ENCODE data around the gene TSPAN3.
A peak's percentile ranks its signal among the peaks of the same experiment; 100 is the strongest.

TSPAN3 gene

DNA sequence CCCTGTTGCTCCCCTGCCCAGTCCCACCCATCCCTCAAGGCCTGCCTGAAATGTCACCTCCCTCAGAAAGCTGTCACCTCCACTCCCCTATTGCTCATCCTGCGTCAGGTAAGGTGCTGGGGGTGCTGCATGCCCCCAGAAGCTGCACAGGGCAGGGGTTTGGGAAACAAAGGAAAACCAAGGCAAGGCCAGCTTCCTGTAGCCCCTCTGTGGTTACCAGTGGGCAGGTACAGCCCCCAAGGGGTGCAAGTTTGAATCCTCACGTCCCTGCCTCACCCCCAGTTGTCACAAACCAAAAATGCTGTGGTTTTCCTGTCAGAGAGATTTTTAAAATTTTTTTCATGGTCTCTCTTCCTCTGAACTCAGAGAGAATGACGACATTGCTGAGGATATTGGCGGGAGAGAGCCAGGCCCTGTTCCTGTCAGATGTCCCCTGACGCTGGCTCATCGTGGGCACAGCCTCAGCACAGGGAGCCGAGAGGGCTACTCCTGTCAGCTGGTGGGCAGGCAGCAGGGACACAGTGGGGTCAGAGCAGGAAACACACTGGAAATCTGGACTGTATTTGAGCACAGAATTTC, 49.0 kb downstream of the TSPAN3 start:
- no peak for DNase-seq

DNA sequence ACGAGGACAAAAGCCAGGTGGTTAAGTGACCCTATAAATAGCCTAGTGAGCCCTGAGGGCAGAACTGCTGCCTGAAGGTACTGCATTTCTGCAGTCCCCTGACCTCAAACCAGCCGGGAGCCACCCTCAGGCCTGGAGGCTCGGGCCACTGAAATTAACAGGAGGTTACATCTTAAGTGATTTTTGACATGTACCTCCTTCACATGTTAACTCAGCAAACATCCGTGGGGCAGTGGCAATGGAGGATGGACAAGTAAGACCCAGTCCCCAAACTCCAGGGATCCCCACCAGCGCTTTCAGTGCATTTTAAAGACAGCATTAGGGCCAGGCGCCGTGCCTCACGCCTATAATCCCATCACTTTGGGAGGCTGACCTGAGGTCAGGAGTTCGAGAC, 49.8 kb downstream of the TSPAN3 start:
- DNase-seq = peak; percentile 41

DNA sequence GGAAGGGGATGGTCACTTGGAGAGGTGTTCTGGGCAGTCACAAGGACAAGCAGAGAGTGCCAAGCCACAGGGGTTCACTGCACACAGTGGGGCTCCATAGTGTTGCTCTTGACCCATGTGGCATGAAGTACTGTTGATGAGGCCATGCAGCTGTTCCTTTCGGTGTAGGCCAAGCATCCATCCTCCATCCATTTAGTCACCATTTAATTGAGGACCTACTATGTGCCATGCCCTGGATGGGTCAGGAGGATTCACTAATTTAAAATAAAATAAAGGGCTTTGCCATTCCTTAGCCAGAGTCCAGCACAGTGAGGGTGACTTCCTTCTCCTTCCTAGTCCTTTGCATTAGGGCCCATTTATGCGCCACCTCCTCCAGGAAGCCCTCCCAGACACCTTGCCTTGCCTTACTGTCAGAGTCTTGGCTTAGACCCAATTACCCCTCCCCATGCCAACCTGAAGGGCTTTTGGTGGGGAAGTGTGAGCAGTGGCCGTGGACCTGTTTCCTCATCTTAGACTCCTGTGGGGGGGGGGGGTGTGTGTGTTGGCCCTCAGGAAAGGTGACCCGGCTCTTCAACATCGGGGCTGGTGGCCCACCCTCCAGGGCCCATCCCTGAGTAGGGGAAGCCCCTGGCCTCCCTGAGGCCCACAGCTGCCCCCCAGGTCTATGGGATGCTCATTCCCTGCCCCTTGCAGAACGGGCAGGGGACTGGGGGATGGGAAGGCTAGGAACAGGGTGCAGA, 50.4 kb downstream of the TSPAN3 start:
- no peak for DNase-seq

DNA sequence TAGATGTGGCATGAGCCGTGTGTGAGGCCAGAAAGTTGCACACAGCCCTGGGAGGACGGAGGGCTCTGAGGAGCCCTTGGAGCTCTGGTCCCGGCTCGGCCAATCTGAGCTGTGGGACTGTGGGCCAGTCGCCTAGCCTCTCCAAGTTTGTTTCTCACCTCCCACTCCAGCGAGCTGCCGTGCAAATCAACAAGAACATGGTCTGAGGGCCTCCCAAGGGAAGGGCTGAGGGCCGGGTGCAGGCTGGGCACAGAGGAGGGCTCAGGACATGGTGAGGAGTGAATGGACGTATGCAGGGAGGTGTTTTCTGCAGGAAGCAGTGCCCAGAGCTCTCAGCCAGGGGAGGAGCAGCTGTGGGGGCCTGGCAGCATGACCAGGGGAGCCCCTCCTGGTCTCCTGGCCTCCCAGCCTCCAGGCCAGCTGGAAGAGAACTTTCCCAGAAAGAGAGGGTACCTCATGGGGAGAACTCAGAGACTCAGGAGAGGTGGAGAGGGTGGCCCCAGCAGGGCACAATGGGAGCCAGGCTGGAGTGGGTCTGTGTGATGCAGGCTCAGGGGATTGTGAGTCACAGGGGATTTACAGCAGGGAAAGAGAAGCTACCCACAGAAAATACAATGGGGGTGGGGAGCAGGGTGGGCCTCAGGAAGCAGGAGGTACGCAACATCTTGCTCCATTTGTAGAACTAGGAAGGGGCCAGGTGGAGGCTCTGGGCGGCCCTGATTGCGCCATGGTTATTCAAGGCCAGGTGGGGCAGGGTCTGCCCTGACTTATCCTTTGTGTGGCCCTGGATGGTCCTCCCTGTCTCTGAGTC, 51.2 kb downstream of the TSPAN3 start:
- no peak for DNase-seq

DNA sequence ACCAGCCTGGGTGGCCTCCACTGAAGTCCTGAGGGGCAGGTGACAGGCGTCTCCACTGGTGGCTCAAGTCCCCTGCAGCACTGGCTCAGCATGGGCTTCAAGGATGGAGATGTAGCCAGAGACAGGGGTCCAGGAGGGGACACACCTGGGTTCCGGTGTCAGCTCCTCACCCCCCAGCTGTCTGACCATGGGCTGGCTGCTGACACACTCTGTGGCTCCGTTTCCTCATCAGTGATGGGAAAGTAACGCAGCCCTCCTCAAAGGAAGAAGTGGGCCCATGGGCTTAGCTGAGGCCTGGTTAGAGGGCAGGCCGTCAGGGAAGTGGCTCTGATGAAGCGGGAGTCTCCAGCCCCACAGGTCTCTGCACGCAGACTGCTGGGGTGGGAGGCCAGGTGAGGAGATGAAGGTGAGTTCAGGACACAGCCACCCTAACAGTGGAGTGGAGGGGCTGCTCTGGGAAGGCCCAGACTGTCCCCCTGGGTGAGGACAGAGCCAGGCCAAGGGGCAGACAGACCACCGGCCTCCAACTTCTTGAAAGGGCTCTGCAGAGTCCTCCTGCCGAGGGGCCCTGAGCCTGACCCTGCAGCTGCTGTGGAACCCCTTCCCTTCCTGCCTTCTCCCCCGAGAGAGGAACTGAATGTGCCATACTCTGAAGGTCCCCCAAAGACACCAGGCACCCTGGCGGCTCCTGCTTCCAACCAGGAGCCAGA, 52.0 kb downstream of the TSPAN3 start:
- DNase-seq = no peak

DNA sequence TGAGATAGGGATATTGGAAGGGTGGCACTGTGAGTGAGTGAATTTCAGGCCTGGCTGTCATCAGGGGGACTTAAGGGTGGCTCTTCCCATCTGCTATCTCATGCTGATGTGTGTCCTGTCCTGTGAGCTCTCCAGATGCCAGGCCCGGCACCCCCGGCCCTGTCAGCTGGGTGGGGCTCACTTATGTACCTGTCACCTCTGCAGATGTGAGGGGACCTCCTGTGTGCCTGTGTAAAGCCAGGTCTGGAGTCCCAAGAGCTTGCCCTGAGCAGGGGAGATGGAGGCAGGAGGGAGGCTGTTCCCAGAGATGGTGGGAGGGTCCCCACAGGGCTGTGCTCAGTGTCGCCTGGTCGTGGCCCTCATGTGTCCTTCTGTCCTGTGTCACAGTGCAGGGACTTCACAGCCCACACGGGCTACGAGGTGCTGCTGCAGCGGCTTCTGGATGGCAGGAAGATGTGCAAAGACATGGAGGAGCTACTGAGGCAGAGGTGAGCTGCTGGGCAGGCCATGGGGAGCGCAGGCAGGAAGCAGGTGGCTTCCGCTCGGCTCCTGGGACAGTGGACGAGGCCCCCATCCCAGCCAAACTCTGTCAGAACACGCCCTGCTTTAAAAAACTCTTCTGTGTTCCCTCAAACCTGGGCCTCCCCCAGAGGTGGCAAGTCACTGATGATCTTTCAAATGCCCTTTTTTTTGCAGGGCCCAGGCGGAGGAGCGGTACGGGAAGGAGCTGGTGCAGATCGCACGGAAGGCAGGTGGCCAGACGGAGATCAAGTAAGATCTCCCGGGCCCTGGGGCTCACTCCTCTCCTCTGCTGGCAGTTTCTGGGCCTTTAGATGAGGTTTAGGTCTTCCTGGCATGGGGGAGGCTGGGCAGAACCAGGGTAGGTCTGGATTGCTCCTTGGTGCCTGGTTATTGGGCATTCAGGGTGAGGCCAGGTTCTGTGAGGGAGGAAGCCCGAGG, 52.9 kb downstream of the TSPAN3 start:
- no peak for DNase-seq

DNA sequence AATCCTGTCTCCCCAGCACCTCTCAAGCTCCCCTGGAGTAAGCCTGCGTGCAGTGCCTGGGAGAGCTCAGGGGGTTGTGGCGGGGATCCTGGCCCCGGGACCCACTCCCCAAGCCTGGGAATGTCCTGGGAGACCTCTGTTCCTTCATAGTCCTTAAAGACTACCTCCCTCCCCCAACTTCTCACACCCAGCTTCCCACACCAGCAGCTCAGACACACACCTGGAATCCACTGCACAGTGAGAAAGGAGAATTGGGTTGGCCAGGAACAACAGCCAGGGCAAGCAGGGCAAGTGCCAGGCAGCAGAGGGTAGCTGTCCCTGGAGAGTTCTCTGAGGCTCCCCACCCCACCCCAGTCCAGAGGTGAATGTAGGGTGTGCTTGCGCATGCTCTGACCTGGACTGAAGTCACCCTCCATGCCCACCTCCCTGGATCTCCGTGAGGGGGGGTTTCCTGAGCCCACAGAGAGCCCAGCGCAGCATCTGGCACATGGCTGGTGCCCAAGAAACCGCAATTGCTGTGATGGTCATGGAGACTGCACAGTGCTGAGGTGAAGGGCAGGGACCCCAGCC, 53.7 kb downstream of the TSPAN3 start:
- no peak for DNase-seq

DNA sequence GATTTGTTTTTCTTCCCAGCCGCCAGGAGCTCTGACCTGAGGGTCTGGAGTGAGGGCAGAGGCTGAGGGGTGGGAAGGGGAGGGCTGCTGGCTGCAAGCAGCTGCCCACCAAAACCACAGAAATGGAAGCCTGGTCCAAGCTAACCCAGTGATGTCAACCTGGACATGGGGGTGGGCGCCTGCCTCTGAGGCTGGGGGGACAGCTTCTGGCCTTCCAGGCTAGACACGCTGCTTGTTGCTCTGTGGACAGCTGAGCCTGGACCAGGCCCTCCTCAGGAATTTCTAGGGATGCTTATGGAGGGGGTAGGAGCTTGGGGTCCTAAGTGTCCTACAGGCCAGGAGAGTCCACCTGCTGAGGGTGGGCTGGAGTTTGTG, 54.6 kb downstream of the TSPAN3 start:
- no peak for DNase-seq

DNA sequence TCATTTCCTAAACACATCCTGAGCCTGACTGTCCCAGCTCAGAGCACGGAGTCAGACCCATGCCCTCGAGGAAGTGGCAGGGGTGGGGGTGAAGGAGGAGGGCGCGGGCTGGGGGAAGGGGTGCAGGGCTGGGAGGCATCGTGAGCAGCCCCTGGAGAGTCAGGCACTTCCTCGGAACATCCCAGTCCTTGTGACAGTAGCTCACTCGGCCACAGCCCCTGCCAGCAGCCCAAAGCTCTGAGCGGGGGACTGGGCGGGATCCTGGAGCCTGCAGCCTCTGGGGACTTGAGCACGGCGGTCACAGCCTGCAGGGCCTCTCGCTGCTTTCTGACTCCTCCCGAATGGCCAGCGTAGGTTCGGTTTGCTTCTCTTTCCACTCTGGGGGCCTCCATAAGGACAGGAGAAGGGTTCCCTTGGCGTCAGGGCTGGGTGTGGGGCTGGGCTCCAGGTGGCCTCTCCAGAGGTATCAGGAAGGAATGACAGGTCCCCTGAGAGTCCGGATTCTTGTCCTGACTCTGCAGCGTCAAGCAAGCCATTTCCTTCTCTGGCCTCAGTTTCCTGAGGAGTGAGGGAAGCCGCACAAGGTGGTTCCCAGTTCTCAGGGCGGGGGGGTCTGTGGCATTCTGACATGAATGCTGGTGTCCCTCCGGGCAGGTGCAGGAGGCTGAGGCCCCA, 55.1 kb downstream of the TSPAN3 start:
- DNase-seq = no peak

DNA sequence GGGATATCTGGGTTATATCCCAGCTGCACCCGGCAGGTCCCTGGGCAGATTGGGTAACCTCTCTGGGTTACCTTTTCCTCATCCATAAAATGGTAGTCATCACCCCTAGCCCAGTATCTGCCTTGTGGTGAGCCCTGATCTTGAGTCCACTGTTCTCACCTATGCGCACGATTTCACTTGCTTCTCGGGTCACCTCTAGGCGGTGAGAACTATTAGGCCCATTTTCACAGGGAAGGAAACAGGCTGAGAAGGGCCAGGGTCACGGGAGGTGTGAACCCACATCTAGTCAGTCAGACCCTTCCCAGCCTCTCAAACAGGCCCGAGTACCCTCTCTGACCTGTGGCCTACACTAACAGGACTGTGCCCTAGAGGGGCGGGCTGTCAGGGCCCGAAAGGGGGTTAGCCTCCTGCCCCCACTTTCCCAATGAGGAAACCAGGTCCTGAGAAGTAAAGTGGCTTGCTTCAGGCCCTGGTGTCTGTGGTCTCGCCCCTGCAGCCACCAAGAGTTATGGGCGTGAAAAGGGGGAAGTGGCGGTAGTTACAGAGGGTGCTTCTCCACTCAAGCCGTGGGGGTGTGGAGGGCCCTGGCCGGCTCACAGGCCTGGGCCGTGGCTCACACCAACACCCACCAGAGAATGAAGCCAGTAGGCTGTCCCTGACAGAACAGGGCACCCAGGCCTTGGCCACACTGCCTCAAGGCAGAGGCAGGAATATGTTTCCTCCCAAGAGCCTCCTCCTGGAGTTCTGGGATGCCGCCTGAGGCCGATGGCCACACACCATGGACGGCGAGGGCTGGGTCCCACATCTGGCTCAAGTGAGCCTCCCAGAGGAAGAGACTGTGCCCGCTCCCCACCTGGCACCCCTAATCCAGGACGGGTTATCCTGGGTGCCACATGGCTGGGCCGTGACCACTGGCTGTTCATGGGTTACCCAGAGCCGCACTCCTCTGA, 56.5 kb downstream of the TSPAN3 start:
- DNase-seq = no peak

DNA sequence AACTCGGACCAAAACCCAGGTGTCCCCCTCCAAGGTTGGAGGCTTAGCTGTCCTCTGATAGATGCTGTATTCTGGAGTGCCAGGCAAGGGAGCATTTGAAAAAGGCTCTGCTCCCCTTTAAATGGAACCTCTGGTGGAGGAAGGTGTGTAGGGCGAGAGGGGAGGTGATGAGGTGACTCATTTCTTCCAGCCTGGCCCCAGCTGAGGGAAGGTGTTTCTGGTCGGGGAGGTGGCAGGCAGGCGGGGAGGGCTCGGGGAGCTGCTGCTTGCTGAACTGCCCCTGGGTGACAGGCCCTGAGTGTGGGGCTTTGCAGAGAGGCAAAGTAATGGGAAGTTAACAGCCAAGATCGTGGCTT, 57.2 kb downstream of the TSPAN3 start:
- no peak for DNase-seq

DNA sequence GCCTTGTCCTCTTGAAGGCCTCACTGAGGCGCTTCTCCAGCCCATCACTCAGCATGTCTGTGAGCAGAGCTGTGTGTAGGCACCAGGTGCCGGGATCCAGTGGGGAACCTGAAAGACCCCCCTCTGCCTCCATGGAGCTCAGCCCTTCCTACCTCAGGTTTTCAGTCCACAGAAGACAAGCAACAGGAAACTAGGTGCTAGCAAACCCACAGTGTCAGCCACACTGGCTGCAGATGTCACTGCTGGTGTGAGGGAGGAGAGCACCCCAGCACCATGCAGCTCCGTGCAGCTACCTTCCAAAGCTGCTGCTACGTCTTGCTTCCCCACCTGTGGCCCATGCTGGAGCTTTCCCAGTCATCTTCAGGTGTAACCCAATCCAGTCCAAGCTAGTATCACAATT, 58.0 kb downstream of the TSPAN3 start:
- no peak for DNase-seq

DNA sequence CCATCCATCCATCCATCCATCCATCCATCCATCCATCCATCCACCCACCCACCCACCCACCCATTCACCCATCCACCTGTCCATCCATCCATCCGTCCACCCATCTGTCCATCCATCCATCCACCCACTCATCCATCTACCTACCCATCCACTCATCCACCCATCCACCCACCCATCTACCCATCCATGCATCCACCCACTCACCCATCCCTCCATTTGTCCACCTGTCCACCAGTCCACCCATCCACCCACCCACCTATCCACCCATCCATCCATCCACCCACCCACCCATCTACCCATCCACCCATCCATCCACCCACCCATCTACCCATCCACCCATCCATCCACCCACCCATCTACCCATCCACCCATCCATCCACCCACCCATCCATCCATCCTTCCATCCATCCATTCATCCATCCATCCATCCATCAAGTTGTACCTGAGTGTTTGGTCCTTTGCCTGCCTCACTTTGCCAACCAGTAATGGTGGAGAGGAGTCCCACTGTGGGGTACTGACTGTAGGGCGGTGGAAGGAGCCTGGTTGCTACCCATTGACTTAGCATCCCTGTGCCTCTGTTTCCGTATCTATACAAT, 58.7 kb downstream of the TSPAN3 start:
- no peak for DNase-seq

DNA sequence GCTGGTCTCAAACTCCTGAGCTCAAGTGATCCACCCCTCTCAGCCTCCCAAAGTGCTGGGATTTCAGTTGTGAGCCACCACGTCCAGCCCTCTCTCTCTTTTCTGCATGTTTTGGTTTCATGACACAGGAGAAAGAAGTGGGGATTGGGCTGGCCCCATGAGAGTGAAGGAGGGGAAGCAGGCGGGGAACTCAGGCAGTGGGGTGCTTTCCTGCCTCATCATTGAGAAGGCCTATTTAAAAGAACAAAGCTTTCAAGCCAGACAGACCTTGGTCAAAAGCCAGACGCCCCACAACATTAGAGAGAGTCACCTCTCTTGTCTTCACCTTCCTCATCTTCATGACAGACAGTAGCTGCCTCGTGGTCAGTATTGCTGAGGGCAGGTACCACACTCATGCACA, 60.1 kb downstream of the TSPAN3 start:
- no peak for DNase-seq

DNA sequence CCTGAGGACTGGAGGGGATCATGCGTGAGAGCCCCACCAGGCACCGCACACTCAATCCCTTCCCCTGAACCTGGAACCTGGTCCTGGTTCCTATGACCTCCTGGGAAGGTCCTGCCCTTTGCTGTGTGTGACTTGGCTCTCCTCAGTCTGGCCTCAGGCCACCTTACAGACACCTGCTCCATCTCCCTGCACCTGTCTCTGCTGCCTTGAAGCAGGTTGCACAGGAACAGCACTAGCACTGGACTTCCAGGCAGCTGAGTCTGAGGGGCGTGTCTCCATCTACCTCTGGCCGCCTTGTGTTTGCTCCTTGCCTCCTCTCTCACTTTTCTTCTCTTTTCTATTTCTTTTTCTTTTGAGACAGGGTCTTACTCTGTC, 60.6 kb downstream of the TSPAN3 start:
- DNase-seq = peak; percentile 49

DNA sequence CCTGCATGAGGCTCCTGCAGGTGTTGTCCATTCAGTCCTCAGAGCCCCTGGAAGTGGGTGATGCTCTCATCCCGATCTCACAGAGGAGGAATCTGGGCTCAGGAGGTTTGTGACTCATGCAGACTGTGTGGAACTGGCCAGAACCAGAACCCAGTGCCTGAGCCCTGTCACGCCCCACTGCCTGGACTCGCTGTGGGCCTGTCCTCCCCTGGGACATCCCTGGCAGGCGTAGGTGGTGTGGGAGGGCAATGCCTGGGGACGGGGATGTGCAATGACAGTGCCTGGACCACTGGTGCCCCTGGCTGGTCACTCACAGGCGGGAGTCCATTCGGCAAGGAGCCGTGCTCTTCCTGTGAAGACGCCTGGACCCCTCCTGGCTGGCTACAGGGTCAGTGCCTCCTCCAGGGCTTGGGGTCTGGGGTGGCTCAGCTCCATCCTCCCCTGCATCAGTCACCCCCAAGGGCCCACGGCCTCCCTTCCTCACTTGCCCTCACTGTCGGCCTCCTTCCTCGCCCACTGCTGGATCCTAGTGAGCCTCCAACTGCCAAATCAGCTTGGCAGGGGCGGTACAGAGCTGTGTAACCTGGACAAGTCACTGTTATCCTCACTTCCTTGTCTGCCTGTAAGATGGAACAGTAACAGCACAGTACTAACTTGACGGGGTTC, 61.1 kb downstream of the TSPAN3 start:
- no peak for DNase-seq

DNA sequence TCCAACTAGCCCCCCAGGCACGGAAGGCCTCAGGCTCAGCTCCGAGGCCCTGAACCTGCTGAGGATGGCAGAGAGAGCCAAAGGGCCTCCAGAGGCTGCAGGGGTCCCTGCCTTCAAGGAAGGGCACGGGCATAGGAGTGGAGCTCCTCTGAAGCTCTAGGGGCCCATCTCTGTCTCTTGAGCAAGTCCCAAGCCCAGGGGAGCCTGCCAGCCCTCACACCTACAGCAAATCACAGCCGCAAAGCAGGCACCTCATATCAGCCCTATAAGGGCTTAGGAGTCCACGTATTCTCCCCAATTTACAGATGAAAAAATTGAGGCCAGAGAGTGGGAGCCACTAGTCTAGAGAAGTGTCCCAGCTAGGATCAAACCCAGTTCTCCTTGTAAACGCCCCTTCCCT, 61.7 kb downstream of the TSPAN3 start:
- no peak for DNase-seq

DNA sequence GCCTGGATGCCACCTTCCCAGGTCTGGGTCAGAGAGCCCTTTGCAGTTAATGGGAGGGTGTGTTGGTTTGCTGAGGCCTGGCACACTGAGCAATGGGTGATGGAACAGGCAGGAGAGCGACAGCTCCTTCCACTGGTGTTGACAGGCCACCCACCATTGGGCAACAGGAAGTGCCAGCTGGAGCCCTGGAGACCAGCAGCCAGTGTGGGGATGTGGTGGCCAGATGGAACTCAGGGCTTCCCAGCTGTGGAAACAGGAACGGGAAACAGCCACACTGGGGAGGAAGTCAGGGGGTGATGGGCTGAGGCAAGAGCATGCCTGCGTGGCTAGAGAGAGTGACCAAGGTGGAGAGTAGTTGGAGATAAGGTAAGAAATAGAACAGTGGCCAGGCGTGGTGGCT, 66.7 kb downstream of the TSPAN3 start:
- no peak for DNase-seq
